Endometrium (tissue), 2 donors: Measurements from ENCODE around the gene WDR90.

ENCODE experiments used
- FAIRE-seq: peaks from 2 replicates; lab custom pipeline; 2012; peaks lifted over from hg19 to GRCh38; lab: Jason Lieb, UNC
- donor health status: control.
- donor health status: control.

WDR90 gene

GRCh38 chr16:676913-677312, 27.7 kb downstream of the WDR90 start:
- no peak for FAIRE-seq

- no peak for FAIRE-seq
Measured at GRCh38 chr16:677316-678190, 28.4 kb downstream of the WDR90 start.

- no peak for FAIRE-seq
Measured at GRCh38 chr16:678209-678857, 29.2 kb downstream of the WDR90 start.

GRCh38 chr16:678858-679813, 30.0 kb downstream of the WDR90 start:
- no peak for FAIRE-seq

GRCh38 chr16:679814-680624, 30.9 kb downstream of the WDR90 start, which contains the start of gene STUB1:
TSS of gene STUB1 (plus strand) at chr16:680410. CDS start at chr16:680526, 116 bp downstream.
- FAIRE-seq, result no peak

- FAIRE-seq, result no peak
Measured at GRCh38 chr16:680625-680945, 31.4 kb downstream of the WDR90 start.

- no peak for FAIRE-seq
Measured at GRCh38 chr16:680967-681745, 32.0 kb downstream of the WDR90 start.

- FAIRE-seq, result no peak
Measured at GRCh38 chr16:681746-682427, 32.7 kb downstream of the WDR90 start.

- FAIRE-seq, result no peak
Measured at GRCh38 chr16:682493-683395, 33.6 kb downstream of the WDR90 start.

GRCh38 chr16:683396-684070, 34.4 kb downstream of the WDR90 start:
- no peak for FAIRE-seq

- FAIRE-seq, result no peak
Measured at GRCh38 chr16:684071-684794, 35.1 kb downstream of the WDR90 start, which contains the start of gene JMJD8. TSS of gene JMJD8 (minus strand) at chr16:684334. CDS start at chr16:684319, 15 bp downstream.

- no peak for FAIRE-seq
Measured at GRCh38 chr16:684961-685696, 36.0 kb downstream of the WDR90 start.

- FAIRE-seq, result no peak
Measured at GRCh38 chr16:685967-686366, 36.8 kb downstream of the WDR90 start.

GRCh38 chr16:686459-687260, 37.5 kb downstream of the WDR90 start:
- no peak for FAIRE-seq

- no peak for FAIRE-seq
Measured at GRCh38 chr16:687499-687898, 38.3 kb downstream of the WDR90 start.
